GM12865 (cell line): ENCODE results near the gene FOXP4.

Experiments
- DNase-seq: peaks from one replicate; pipeline ENCODE4 v3.0.0; 2010; ENCODE audit warnings: low read depth
- H3K4me3 ChIP-seq: 2 replicates; pipeline ENCODE4 v1.5.1; 2011; ENCODE audit warnings: mild to moderate bottlenecking, low read depth, low read length, control low read depth
- CTCF ChIP-seq: IDR thresholded peaks from 2 replicates; pipeline ENCODE4 v1.5.1; 2011; ENCODE audit warnings: low read length, control low read depth, low read depth, inconsistent platforms; ENCODE audit not compliant: insufficient read depth; ENCODE audit errors: missing control alignments

The FOXP4 gene

GRCh38 chr6:41538556-41539182 lies 7.5 kb upstream of the FOXP4 start:
- H3K4me3 ChIP-seq: no peak overlapping the region
- DNase-seq: peak; percentile 44
- no peak for TF ChIP-seq CTCF

- no peak for TF ChIP-seq CTCF
- no peak for DNase-seq
- H3K4me3 ChIP-seq: no peak overlapping the region
Measured at GRCh38 chr6:41539204-41539603, 7.0 kb upstream of the FOXP4 start.

- no peak for DNase-seq
Measured at GRCh38 chr6:41541364-41541763, 4.8 kb upstream of the FOXP4 start.

GRCh38 chr6:41543087-41543486 lies 3.1 kb upstream of the FOXP4 start:
- DNase-seq: no peak
- no peak for TF ChIP-seq CTCF
- no peak overlapping the region for H3K4me3 ChIP-seq

More at GRCh38 chr6:41541364-41541763, 4.8 kb upstream of the FOXP4 start:
- no peak overlapping the region for H3K4me3 ChIP-seq
- TF ChIP-seq CTCF: no peak

GRCh38 chr6:41545247-41545702 lies 906 bp upstream of the FOXP4 start:
- no peak for DNase-seq
- no peak for TF ChIP-seq CTCF
- H3K4me3 ChIP-seq: peak overlapping the region; percentile 65

- no peak for TF ChIP-seq CTCF
- no peak for DNase-seq
- H3K4me3 ChIP-seq: peak overlapping the region; percentile 85
Measured at GRCh38 chr6:41546475-41546865, 289 bp downstream of the FOXP4 start.
